KG1 (cell line): Measurements from ENCODE around the gene HAUS8.
"Not testable (repeated sequence)": the region's sequence is repeated elsewhere in the genome, so short reads cannot be mapped to it uniquely, and the experiment has no call there.

Experiments used
- DNase-seq: peaks from one replicate; lab custom pipeline; 2025; lab: John Stamatoyannopoulos, UW

The HAUS8 gene, protein sequence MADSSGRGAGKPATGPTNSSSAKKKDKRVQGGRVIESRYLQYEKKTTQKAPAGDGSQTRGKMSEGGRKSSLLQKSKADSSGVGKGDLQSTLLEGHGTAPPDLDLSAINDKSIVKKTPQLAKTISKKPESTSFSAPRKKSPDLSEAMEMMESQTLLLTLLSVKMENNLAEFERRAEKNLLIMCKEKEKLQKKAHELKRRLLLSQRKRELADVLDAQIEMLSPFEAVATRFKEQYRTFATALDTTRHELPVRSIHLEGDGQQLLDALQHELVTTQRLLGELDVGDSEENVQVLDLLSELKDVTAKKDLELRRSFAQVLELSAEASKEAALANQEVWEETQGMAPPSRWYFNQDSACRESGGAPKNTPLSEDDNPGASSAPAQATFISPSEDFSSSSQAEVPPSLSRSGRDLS

DNA sequence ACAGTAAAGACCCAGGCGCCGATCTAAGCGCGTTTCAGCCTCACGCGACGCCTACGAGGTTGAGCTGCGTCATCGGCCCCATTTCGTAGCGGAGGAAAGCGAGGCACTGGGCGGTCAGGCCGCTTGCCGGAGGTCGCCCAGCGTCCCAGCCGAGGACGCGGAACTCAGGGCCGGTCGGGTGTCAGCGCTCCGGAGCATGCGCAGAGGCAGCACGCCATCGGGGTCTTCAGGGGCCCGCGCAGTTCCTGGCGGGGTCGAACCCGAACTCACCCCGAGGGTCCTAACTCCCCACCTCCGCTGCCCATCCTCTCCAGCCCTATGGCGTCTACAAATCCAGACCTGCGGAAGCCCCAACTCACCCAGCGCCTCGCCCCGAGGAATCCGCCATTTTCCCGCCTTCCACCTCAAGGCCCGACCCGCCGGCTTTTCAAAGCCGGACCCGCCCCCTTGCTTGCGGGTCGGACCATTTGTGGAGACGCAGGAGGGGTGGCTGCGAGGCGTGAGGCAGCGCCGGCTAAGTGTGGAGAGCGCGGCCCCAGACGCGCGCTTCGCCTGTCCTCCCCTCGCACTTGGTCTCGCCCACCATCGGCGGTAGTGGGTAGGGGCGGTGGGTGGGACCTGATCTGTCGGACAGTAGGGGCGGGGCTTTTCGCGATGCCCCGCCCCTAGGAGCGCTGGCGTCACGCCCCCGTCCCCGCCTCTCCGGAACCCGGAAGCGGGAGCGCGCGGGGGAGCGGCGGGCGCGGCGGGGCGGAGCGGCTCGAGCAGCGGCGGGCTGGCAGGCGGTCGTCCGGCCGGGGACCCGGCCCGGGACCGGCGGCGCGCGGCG, at the start of gene HAUS8, which contains the start of gene MYO9B:
TSS of gene HAUS8 (minus strand) at position 418 of the 829 bp plus-strand sequence. CDS start at position 388, 30 bp downstream.
TSS of gene MYO9B (plus strand) at position 743 of the 829 bp plus-strand sequence. CDS start 25,941 bp downstream, outside the sequence.
- peak; percentile 97 for DNase-seq

DNA sequence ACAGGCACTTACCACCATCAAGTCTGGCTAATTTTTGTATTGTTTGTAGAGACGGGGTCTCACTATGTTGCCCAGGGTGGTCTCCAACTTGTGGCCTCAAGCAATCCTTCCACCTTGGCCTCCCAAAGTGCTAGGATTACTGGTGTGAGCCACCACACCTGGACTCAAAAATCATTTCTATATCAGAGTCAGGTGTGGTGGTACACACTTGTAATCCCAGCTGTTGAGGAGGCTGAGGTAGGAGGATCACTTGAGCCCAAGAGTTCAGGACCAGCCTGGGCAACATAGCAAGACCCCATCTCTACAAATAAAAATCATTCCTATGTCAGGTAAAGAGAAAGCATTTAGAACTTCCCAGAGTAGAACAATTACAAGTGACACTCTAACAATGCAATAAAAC, 48.8 kb upstream of the HAUS8 start:
- no peak for DNase-seq

DNA sequence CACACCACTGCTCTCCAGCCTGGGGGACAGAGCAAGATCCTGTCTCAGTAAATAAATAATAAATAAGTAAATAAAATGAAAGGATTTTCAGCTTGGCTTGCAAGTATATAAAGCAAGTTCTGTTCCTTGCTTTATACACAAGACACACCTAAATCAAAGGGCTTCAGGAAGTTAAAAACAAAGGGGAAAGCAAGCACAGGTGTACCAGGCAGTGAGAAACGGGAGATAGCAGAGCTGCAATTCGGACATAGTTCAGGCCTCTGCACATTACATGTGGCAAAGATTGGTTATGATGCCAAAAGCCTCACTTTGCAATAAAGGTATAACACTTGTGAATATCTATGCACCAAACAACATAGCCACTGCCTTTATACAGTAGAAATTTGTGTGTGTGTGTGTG, 47.8 kb upstream of the HAUS8 start:
- no peak for DNase-seq

DNA sequence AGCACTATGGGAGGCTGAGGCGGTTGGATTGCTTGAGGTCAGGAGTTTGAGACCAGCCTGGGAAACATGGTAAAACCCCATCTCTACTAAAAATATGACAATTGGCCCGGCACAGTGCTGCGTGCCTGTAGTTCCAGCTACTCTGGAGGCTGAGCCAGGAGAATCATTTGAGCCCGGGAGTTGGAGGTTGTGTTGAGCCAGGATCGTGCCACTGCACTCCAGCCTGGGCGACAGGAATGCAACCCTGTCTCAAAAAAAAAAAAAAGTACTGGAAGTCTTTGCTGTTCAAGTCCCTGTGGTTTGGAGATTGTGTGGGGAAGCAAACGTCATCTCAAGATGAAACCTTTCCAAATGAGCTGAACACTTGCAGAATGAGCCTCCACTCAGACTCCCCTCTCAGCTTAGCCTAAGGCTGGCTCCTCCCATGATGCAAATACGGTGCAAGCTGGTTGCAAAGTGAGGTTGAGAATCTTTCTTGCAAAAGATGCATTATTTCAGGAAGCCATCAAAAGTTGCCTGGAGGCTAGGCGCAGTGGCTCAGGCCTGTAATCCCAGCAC, 46.6 kb upstream of the HAUS8 start:
- DNase-seq, result no peak

DNA sequence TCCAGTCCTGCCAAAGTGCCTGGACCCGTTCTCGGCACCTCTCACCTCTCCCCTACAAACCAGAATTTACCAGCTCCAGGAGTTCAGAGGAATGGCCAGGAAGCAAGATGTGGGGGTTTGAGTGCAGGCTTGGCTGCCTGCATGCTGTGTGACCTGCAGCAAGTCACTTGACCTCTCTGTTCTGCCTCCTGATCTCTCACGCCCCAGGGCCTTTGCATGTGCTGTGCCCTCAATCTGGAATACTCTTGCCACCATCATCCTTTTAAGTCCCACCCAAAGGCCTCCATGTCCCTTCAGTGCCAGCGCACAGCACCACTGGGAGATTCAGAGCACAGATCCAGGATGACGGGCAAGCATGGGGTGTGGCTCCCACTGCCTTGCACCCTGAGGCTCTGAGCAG, 43.7 kb upstream of the HAUS8 start:
- DNase-seq, result no peak

DNA sequence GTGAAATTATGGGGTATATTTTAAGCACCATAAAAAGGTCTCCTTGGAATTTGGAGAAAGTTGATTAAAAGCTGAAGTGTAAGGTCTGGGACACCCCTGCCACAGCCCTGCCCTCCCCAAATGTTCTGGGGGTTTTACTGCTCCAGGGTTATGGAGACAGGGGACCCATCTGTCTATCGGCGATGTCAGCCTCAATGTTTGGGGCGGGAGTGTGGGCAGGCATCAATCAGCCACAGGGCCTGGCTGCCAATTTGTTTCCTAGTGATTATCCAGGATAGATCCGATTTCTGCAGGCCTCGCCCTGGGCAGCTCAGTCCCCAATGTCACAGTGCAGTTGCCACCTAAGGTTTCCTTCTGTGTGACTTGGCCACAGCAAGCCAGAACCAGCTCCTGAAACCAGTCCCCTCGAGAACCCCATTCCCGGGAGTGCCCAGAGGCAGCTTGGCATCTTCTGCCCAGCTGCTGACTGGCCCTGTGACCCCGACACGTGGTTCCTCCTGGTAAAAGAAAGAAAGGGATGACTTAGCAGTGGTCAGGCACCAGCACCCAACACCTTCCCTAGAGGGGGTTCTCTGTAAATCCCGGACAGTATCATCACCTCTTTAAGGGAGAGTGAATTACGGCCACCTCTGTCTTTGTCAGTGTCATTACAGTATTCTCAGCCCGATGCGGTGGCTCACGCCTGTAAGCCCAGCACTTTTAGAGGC, 41.9 kb upstream of the HAUS8 start:
- no peak for DNase-seq

DNA sequence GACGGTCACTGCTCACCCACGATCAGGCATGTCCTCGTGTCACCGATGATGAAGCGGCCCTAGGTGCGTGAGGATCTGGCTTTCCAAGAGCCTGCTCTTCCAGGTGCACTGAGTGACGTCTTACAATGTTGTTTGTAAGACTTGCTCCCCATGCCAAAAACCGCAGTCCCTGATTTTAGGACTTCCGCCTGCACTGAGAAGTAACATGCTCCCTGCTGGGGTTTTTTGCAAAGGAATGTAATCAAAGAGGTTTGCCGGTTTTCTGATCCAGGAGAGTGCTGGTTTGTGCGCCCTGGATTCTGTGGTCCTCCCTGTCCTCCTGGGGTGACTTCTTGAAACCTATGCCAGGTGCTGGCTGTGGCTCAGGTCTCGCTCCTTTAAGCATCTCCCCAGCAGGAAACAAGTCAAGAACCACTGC, 39.2 kb upstream of the HAUS8 start:
- no peak for DNase-seq

DNA sequence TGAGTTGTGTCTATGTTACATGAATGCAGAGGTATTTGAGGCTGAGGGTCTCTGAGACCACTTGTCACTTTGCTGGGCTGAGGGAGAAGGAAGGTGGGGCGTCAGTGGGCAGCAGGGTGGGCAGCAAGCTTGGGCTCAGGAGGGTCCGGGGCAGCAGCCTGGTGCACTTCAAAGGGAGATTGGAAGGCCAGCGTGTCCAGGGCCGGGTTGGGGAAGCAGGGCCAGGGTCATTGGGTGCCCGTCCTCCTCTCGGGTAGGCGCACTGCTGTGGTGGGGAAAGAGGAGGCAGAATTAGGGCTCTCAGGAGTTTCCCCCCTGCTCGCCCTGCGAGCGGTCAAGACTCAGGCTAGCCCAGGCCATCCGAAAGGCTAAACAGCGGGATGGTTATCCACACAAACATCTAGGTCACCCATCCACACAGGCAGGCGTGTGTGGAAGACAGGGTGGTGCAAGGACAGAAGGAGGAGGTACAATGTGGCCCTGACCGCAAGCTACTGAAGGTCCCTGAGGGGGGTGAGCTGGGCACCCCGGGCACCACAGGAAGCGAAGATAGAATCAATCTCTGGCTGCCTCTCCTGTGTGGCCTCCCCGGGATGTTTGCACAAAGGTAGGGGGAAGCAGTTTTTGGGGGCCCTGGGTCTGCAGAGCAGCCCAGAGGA, 38.0 kb upstream of the HAUS8 start:
- DNase-seq, result no peak

DNA sequence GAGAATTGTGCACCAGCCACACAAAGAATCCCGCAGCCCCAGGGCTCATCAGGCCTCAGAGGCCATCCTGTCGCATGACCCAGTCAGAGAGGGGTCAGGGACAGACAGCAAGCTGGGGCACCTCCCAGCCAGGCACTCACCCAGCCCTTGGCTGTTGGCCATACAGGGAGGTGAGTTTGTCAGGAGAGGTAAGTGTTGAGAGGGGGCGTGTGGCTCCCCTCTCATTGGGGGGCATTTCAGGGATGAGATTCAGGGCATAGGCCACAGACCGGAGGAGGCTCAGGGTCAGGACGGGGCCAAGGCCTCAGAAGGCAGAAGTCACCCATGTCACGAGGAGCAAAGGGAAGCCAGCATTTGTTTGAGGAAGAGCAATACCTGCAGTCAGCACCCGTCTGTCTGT, 37.4 kb upstream of the HAUS8 start:
- no peak for DNase-seq

DNA sequence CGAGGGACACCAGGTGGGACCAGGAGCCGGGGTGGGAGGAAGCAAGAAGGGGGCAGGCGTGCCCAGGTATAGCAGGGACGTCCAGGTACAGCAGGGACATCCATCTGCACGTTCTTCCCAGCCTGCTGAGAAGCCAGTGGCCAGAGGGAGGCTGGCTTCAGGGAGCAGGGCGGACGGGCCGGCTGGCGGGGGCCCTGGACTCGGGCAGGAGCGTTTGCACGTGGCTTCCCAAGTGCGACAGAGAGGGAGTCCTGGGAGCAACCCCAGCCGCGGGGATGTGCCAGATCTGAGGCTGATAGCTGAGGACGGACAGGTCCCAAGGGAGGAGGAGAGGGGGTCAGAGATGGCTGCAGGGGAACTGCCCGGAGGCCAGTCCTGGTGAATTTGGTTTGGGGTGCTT, 37.0 kb upstream of the HAUS8 start:
- DNase-seq, result no peak

DNA sequence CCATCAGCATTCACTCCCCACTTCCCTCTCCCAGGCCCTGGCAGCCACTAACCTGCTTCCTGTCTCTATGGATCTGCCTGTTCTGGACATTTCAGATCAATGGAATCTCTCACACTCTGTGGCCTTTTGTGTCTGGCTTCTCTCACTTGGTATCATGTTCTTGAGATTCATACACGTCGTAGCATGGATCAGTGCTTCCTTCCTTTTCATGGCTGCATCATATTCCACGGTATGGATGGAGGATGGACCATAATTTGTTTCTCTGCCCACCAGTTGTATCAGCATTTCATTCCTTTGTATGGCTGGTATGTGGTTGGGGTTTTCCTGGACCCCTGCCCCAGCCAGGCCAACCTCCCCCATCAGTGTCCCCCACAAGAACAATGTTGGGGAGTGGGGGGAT, 36.5 kb upstream of the HAUS8 start:
- no peak for DNase-seq

DNA sequence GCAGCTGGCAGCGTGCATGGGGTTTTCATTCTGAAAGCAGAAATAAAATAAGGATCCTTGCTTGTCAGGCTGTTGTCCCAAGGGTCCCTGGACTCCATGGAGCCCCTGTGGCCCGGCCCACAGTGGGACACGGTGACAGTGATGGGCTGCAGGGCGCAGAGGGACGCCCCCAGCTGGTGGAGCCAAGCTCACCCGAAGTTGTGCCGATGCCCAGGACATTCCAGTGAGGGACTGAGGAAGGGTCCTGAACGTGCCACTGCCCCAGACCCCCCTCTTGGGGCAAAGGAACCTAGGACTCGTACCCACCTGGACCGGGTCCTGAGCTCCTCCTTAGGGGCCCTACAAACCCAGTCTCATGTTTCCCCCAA, 35.3 kb upstream of the HAUS8 start:
- no peak for DNase-seq

DNA sequence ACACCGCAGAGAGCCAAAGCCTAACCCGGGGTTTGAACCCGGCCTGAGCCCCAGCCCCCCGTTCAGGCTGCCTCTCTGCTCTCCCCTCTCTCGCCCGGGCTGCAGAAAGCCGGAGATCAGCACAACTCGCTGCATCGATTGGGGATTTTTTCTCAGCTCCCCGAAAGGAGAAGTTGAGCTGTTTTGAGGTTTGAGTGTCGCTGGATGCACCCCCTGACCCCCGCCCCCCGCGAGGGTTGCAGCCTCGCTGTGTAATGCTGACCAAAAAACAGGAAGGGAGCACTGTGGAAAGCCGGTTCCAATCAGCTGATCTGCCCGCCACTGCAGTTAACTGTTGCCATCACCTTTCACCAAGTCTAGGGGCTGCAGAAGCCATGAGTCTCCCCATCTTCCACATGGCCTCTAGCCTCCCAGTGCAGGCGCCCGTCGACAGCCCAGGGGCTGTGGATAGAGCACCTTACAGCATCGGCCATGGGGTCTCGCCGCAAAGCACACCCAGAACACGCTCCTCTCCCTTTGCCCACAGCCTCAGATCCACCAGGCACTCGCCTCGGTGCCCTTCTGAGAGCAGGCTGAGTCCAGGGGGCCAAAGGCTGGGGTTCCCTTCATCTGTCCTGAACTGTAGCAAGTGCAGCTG, 34.8 kb upstream of the HAUS8 start:
- peak; percentile 81 for DNase-seq

DNA sequence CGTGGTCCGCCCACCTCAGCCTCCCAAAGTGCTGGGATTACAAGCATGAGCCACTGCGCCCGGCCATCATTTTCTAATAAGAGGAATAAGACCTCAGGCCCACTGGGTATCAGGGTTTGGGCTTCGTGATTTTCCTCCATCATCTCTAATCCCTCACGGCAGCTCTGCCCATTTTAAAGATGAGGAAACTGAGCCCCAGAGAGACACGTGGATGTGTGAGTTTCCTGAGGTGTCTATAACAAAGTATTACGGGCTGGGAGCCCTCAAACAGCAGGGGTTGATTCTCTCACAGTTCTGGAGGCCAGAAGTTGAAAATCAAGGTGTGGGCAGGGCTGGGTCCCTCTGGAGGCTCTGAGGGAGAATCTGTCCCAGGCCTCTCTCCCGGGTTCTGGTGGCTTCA, 34.0 kb upstream of the HAUS8 start:
- DNase-seq, result no peak

DNA sequence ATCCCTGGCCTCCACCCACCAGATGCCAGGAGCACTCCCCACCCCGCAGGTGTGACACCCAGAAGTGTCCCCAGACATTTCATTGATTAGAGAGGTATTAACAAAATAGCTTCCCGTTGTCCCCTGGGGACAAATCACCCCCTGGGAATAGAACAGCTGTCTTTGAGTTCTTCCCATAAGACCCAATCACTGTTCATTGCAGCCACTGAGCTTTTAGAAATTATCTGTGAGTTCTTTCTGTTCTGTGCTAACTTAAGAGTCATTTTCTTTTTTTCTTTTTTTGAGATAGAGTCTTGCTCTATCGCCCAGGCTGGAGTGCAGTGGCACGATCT, 33.2 kb upstream of the HAUS8 start:
- no peak for DNase-seq

DNA sequence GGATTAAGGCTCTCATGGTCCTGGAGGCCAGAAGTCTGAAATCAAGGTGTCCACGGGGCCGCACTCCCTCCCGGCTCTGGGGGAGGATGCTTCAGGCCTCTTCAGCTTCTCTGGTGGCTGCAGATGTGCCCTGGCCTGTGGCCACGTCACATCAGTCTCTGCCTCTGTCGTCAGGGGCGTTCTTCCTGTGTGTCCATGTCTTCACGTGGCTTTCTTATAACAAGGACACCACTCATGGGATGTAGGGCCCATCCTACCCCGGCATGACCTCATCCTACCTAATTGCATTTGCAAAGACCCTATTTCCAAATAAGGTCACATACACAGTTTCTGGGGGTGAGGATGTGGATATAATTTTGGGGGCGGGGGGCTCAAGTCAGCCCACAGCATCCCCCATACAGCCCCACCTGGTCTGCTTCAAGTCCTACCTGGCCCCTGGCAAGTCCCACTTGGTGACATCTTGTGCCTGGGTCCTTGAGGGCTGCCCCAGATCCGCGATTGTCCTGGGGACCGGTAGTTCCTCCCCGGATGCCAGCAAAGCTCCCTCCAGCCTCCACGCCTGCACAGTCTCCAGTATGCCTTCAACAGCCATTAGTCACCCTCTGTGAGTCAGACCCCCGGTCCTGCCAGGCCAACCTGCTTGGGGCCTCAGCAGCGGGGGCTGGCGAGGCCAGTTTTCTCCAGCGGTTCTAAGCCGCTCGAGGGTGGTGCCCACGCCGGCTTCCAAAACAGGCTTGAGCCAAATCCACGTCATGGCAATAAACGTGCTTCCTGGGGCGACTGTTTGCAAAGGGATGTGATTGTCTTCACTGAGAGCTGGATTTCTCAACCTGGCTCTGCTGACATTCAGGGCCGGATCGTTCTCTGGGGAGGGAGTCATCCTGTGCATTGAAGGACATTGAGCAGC, 32.5 kb upstream of the HAUS8 start:
- DNase-seq, result no peak

DNA sequence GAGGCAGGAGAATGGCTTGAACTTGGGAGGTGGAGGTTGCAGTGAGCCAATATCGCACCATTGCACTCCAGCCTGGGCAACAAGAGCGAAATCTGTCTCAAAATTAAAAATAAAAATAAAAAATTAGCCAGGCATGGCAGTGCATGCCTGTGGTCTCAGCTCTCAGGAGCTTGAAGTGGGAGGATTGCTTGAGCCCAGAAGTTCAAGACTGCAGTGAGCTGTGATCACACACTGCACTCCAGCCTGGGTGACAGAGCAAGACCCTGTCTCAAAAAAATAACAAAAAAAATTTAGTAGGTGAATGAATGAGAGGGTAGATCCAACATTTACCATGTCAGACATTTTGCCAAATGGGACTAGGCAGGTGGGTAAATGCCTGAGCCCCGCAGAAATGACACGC, 31.7 kb upstream of the HAUS8 start:
- not testable (repeated sequence) for DNase-seq

DNA sequence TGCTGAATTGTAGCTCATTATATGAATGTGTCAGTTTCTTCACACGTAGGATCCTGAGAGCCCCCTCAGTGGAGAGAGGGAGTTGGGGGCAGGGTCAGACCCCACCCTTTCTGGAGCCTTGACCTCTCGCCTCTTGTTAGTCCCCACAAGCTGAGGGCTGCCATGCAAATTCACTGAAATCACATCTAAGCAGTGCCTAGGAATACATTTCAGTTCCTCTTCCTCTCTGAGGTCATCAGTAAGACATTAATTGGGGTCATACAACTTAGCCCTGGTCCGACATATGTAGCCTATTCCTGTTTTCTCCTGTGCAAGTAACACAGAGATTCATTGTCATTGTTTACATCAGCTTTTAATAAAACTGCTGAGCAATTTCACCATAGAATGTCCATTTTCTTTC, 30.3 kb upstream of the HAUS8 start:
- DNase-seq, result no peak

DNA sequence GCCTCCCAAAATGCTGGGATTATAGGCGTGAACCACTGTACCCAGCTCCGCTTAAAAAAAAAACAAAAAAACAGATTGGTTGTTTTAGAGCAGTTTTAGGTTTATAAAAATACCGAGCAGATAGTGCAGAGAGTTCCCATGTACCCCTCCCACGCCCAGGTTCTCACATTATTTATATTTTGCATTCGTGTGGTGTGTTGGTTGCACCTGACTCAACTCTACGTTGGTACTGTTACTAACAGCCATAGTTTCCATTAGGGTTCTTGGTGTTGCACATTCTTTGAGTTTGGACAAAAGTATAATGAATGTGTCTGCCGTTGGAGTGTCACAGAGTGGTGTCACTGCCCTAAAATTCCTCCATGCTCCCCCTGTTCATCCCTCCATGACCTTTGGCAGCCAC, 29.4 kb upstream of the HAUS8 start:
- no peak for DNase-seq

DNA sequence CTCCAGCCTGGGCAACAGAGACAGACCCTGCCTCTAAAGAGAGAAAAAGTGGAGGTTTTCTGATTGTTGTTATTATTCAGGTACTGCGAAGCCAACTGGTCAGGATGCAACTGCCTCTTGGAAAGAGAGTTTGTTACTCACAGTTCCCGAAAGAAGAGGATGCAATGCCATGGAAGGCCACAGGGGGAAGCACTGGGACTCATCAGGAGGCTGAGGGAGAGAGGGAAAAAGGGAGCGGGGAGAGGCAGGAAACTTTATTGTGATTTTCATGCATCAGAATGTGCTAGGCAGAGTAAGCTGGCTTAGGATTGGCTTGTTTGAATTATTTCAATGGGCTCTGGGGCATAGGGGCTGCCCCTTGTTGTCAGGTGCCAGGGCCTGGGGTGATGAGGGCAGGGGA, 27.9 kb upstream of the HAUS8 start:
- DNase-seq, result no peak
